Effector memory CD8-positive, alpha-beta T cell (primary cell): ENCODE results near the gene CLN6.
A peak's percentile ranks its signal among the peaks of the same experiment; 100 is the strongest.

Experiments used
- ATAC-seq: fragments of 150-1000 bp; cut with Tn5 transposase; replicated peaks from 2 replicates; pipeline ENCODE4 v1.10.0; 2021; ENCODE audit warnings: mild to moderate bottlenecking, moderate library complexity
- DNase-seq, 3 experiments: peaks; one replicate each; pipeline ENCODE4 v3.0.0; 2021
- H3K27ac Mint-ChIP-seq, 2 donors: one replicate each; pipeline ENCODE4 v1.8.0; 2022; ENCODE audit warnings: mild to moderate bottlenecking in 2 of 2, mixed read lengths in 2 of 2, moderate library complexity in 2 of 2
- H3K27me3 Mint-ChIP-seq, 2 donors: one replicate each; pipeline ENCODE4 v1.8.0; 2022; ENCODE audit warnings: mixed read lengths in 2 of 2
- H3K36me3 Mint-ChIP-seq: one replicate; pipeline ENCODE4 v1.8.0; 2022; ENCODE audit warnings: mild to moderate bottlenecking, moderate library complexity, mixed read lengths; ENCODE audit not compliant: insufficient read depth
- H3K4me1 Mint-ChIP-seq, 2 donors: one replicate each; pipeline ENCODE4 v1.8.0; 2022; ENCODE audit warnings: low read depth in 2 of 2, mixed read lengths in 2 of 2
- H3K4me3 Mint-ChIP-seq, 2 donors: one replicate each; pipeline ENCODE4 v1.8.0; 2022; ENCODE audit warnings: mild to moderate bottlenecking in 2 of 2, mixed read lengths in 2 of 2, moderate library complexity in 2 of 2
- H3K9me3 Mint-ChIP-seq, 2 donors: one replicate each; pipeline ENCODE4 v1.8.0; 2022; ENCODE audit warnings: mixed read lengths in 2 of 2

Gene CLN6

DNA sequence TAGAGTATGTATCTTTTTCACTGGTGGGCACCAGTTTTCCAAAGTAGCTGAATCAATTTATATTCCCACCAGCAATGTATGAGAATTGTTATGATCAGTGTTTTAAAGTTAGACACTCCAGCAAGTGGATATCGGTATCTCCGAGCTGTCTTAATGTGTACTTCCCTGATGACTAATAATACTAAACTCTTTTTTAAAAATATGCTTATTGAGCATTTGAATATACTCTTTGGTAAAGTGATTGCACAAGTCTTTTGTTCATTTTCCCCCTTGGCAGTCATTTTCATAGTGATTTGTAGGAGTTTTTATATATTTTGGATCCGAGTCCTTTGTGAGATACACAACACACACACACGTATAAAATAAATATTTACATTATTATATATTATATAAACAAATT is 35.6 kb upstream of the CLN6 start:
- no peaks in the 10 kb centered on the region for H3K4me1 Mint-ChIP-seq
- H3K4me3 Mint-ChIP-seq, result no peak overlapping the region
- DNase-seq (no peak), ATAC-seq (no peak)
- H3K27ac Mint-ChIP-seq, result no peak overlapping the region
- H3K36me3 Mint-ChIP-seq, result no peaks in the 10 kb centered on the region
- H3K27me3 Mint-ChIP-seq, result peaks cover 30 to 58% of the 10 kb centered on the region in 2 donors
- H3K9me3 Mint-ChIP-seq, result no peaks in the 10 kb centered on the region

DNA sequence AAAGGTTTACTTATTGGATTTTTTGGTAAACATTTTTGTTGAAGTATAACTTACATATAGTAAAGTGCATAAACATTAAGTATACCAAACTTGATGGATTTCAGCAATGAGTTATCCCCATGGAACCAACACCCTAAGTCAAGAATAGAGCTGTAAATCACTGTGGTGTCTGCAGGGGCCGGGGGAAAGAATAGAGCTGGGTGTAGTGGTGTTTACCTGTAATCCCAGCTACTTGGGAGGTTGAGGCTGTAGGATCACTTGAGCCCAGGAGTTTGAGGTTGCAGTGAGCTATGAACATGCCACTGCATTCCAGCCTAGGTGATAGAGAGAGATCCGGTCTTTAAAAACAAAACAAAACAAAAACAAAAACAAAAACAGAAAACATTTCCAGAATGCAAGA is 34.8 kb upstream of the CLN6 start:
- Mint-ChIP-seq H3K9me3 (no peaks in the 10 kb centered on the region), H3K27me3 (peaks cover 30 to 58% of the 10 kb centered on the region in 2 donors), H3K27ac (no peak overlapping the region), H3K36me3 (no peaks in the 10 kb centered on the region), H3K4me3 (no peak overlapping the region), H3K4me1 (no peaks in the 10 kb centered on the region)
- no peak for DNase-seq
- no peak for ATAC-seq

DNA sequence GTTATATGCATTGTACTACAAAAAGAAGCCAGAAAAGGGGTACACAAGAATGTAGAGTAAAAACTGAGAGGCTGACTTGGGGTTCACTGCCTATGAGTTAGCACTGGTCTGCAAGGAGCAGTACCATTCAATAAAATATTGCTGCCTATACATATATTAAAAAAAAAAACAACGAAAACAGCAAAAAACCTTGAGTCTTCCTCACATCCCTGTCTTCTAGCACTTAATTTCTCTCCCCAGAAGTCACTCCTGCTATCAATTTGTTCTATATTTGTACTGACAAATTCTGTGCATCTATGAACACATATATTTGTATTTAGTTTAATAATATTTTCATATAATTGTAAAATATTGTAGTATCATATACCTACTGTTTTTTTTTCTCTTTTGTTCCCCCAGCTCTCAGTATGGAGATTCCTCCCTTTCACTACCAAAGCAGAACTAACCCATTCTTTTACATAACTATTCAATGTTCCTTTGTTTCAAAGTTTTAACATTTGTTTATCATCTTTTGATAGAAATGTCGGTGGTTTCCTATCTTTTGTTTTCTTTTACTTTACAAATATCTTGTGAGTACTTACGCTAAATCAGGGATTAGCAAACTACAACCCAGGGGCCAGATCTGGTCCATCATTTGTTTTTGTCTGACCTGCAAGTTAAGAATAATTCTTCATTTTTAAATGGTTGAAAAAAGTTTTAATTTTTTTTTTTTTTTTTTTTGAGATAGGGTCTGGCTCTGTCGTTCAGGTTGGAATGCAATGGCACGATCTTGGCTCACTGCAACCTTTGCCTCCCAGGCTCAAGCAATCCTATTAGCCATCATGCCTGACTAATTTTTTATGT is 33.2 kb upstream of the CLN6 start:
- no peaks in the 10 kb centered on the region for H3K9me3 Mint-ChIP-seq
- no peak for ATAC-seq

DNA sequence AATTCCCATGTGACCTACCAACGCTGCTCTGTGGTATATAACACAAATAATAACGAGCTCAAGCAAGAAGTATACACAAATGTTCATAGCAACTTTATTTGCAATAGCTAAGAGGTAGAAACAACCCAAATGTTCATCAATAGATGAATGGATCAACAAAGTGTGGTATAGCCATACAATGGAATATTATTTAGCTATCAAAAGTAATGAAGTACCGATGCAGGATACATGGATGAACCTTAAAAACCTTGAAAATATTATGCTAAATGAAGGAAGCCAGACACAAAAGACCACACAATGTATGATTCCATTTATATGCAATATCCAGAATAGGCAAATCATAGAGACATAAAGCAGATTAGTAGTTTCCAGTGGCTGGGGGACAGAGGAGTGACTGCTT is 32.5 kb upstream of the CLN6 start:
- no peak for ATAC-seq
- Mint-ChIP-seq H3K4me3 (no peak overlapping the region), H3K27me3 (peaks cover 18 to 42% of the 10 kb centered on the region in 2 donors), H3K27ac (no peak overlapping the region), H3K9me3 (no peaks in the 10 kb centered on the region), H3K36me3 (no peaks in the 10 kb centered on the region), H3K4me1 (no peaks in the 10 kb centered on the region)
- DNase-seq, result no peak

More for the DNA sequence above, 33.2 kb upstream of the CLN6 start:
- Mint-ChIP-seq H3K27me3 (peaks cover 21 to 49% of the 10 kb centered on the region in 2 donors), H3K4me3 (no peak overlapping the region), H3K36me3 (no peaks in the 10 kb centered on the region), H3K27ac (no peak overlapping the region), H3K4me1 (no peaks in the 10 kb centered on the region)
- DNase-seq, result no peak

DNA sequence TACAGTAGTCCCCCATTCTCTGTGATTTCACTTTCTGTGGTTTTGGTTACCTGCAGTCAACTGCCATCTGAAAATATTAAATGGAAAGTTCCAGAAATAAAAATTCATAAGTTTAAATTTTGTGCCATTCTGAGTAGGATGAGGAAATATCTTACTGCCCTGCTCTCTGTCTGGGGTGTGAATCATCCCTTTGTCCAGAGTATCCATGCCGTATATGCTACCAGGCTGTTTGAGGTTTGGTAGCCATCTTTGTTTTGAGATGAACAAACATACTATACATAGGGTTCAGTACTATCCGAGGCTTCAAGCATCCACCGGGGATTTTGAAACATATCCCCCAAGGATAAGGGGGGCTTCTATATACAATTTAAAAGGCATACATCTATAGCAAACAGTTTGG is 31.7 kb upstream of the CLN6 start:
- Mint-ChIP-seq H3K4me3 (no peak overlapping the region), H3K27ac (no peak overlapping the region), H3K4me1 (no peaks in the 10 kb centered on the region), H3K36me3 (no peaks in the 10 kb centered on the region), H3K9me3 (no peaks in the 10 kb centered on the region), H3K27me3 (peaks cover 26 to 46% of the 10 kb centered on the region in 2 donors)
- ATAC-seq, result no peak
- DNase-seq, result no peak

DNA sequence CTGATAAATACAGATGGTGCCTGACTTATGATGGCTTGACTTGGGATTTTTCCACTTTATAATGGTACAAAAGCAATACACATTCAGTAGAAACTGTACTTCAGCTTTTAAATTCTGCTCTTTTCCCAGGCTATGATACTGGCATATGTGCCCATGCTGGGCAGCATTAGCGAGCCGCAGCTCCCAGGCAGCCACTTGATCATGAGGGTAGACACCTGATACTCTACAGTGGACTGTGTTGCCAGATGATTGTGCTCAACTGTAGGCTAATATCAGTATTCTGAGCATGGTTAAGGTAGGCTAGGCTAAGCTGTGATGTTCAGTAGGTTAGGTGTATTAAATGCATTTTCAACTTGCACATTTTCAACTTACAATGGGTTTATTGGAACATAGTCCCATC is 30.4 kb upstream of the CLN6 start:
- no peak for ATAC-seq
- peaks cover 26 to 48% of the 10 kb centered on the region in 2 donors for H3K27me3 Mint-ChIP-seq
- no peaks in the 10 kb centered on the region for H3K9me3 Mint-ChIP-seq
- no peaks in the 10 kb centered on the region for H3K4me1 Mint-ChIP-seq
- H3K36me3 Mint-ChIP-seq, result no peaks in the 10 kb centered on the region
- no peak overlapping the region for H3K27ac Mint-ChIP-seq
- DNase-seq, result no peak
- H3K4me3 Mint-ChIP-seq, result no peak overlapping the region

DNA sequence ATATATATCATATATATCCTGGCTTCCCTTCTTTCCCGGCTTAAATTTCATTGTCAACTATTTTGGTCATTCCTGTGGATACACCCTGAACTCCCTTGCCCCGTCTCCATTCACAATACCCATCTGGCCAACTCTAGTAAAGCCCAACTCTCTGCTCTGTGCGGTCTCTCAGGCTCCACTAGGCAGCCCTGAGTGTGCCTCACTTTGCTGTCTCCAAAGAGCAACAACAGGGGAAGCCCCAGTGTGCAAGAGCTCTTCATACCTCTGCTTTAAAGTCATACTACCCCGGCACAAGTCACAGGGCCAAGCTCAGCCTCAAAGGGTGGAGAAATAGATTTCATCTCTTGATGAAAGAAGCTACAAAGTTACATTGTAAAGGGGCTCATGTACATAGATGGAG is 29.2 kb upstream of the CLN6 start:
- ATAC-seq (no peak), DNase-seq (no peak)
- no peak overlapping the region for H3K4me3 Mint-ChIP-seq
- no peaks in the 10 kb centered on the region for H3K4me1 Mint-ChIP-seq
- no peaks in the 10 kb centered on the region for H3K9me3 Mint-ChIP-seq
- peaks cover 3% of the 10 kb centered on the region for H3K36me3 Mint-ChIP-seq
- H3K27me3 Mint-ChIP-seq, result peaks cover 22 to 45% of the 10 kb centered on the region in 2 donors
- H3K27ac Mint-ChIP-seq, result no peak overlapping the region

DNA sequence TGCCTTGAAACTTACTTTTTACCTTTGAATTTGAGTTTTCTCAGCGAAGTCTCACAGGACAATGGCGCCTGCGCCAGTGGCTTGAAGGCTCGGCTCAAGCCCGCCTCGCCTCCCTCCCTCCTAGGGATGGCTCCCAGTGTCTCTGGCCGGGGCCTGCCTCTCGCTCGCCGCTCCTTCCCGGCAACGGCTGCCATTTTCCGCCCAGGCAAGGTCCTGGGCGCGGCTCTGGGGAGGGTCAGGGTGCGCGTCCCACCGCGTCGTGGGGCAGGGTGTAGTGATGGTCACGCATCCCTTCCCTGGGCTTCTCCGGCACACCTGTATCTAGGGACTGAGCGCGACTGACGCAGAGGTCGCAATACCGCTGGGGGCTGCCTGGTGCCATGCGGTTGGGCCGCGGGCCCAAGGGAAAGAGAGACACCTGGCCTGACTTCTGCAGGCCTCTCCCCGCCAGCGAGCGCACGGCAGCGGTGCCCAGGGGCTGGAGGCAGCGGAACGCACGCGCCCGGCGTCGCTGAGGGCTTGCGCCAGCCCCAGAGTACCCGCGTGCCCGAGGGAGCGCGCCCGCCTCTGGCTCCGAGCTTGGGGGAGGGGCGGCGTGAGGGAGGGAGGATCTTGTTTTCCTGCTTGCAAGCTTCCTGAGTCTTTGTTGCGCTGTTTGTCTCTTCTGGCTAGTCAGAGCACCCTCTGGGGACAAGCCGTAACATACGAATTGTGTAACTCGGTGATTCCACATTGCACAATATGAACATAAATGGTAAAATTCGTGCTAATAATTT is 27.3 kb upstream of the CLN6 start:
- Mint-ChIP-seq H3K27ac (no peak overlapping the region), H3K4me1 (no peaks in the 10 kb centered on the region), H3K36me3 (peaks cover 3% of the 10 kb centered on the region), H3K9me3 (no peaks in the 10 kb centered on the region), H3K27me3 (peaks cover 22 to 32% of the 10 kb centered on the region in 2 donors), H3K4me3 (peak overlapping the region; percentile 43 to 67)
- DNase-seq (peak in 2 of 3 experiments; percentile 16), ATAC-seq (peak; percentile 66)

DNA sequence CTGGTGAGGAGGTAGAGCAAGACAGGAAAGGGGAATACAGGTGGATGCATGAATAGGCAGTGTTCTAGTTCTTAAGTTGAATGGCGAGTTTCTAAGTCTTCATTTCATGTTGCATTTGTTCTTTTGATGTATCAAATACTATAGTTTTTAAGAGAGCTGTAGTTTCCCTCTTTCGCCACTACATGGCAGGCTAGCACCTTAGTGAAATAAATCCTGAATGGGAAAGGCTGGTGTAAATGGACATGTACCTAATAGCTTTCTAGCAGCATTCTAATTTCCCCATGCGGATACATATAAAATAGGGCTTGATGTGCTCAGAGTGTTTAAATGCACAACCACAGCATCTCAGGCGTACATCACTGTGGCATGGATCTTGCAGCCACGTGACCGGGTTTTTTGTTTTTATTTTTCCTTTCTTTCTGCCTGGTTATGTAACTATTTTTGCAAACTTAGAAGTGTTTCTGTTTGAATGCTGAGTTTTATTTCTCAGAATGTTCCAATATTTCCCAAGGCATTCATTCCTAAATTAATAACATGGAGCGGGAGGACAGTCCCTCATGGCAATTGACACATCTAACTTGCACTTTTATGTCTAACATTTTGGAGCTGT is 23.5 kb upstream of the CLN6 start:
- peaks cover 3% of the 10 kb centered on the region for H3K36me3 Mint-ChIP-seq
- H3K4me3 Mint-ChIP-seq, result no peak overlapping the region
- H3K27ac Mint-ChIP-seq, result no peak overlapping the region
- H3K9me3 Mint-ChIP-seq, result no peaks in the 10 kb centered on the region
- ATAC-seq (peak; percentile 73), DNase-seq (peak; percentile 27 to 38 (median 35))
- H3K4me1 Mint-ChIP-seq, result no peaks in the 10 kb centered on the region
- peaks cover 24 to 46% of the 10 kb centered on the region in 2 donors for H3K27me3 Mint-ChIP-seq

DNA sequence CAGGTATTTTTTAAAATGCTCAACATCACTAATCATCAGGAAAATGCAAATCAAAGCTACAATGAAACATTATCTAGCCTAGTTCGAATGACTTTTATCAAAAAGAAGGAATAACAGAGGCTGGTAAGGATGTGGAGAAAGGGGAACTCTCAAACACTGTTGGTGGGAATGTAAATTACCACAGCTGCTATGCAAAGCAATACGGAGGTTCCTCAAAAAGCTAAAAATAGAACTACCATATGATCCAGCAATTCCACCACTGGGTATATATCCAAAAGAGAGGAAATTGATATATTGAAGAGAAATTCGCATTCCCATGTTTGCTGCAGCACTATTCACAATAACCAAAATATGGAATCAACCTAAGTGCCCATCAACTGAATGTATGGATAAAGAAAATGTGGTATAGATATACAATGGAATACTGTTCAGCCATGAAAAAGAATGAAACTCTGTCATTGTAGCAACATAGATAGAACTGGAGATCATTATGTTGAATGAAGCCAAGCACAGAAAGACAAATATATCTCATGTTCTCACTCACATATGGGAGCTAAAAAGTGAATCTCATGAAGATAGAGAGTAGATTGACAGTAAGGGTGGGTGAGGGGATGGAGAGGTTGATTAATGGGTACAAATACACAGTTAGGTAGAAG is 19.7 kb upstream of the CLN6 start:
- Mint-ChIP-seq H3K36me3 (no peaks in the 10 kb centered on the region), H3K4me1 (no peaks in the 10 kb centered on the region), H3K27ac (no peak overlapping the region), H3K27me3 (peaks cover 15 to 32% of the 10 kb centered on the region in 2 donors), H3K4me3 (no peak overlapping the region), H3K9me3 (no peaks in the 10 kb centered on the region)
- ATAC-seq (no peak), DNase-seq (no peak)

DNA sequence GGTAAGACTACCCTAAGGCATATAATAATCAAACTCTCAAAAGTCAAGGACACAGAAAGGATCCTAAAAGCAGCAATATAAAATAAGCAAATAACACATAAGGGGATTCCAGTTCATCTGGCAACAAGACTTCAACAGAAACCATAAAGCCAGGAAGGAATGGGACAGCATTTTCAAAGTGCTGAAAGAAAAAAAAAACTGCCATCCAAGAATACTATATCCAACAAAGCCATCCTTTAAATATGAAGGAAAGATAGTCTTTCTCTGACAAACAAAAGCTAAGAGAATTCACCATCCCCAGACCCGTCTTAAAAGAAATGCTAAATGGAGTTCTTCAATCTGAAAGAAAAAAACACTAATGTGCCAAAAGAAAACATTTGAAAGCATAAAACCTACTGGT is 14.7 kb upstream of the CLN6 start:
- ATAC-seq (no peak), DNase-seq (no peak)
- H3K9me3 Mint-ChIP-seq, result no peaks in the 10 kb centered on the region
- H3K4me3 Mint-ChIP-seq, result no peak overlapping the region
- H3K36me3 Mint-ChIP-seq, result no peaks in the 10 kb centered on the region
- H3K4me1 Mint-ChIP-seq, result no peaks in the 10 kb centered on the region
- peaks cover 14 to 36% of the 10 kb centered on the region in 2 donors for H3K27me3 Mint-ChIP-seq
- no peak overlapping the region for H3K27ac Mint-ChIP-seq

DNA sequence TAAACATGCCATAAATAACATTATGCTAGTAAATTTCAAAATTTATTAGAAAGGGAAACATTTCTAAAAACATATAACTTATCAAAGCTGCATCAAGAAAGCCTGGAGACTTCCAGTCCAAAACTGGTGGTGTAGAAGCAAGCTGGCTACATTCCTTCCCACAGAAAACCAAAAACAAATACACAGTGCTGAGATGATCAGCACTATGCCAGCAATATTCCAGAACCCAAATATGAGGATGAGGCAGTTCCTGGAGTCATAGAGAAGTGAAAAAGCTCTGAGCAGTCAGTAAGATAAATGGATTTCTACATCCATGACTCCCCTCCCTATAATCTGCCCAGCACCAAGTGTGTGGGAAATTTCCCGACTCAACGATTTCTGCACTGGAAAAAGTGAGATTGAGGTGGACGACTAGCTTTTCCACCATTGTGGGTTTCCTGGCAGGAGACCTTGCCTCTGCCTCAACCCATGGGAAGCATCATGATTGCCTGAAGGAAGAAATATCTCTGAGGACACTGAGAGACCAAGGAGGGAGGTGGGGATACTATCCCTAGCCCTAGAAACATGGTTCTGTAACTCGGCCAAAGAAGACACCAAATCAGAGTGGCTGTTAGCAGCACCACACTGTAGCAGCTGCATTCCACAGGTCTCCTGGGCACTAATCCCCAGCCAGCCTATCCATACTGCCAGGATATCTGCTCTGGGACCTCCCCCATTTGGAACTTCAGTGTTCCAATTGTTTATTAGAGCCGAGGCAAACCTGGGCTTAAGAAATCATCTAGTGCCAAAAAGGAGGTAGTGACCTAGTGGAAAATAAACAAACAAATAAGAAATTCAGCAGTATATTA is 11.8 kb upstream of the CLN6 start:
- Mint-ChIP-seq H3K27ac (no peak overlapping the region), H3K27me3 (peaks cover 10 to 15% of the 10 kb centered on the region in 2 donors), H3K4me3 (no peak overlapping the region), H3K4me1 (no peaks in the 10 kb centered on the region), H3K9me3 (no peaks in the 10 kb centered on the region), H3K36me3 (no peaks in the 10 kb centered on the region)
- ATAC-seq (no peak), DNase-seq (no peak)
